LNCaP clone FGC (cell line): ENCODE measurements around the gene KCTD13.
A peak's percentile ranks its signal among the peaks of the same experiment; 100 is the strongest.

Experiments
- DNase-seq: peaks from one replicate; pipeline ENCODE4 v3.0.0-alpha.2; 2011; ENCODE audit warnings: low read depth
- H3K4me3 ChIP-seq: 2 replicates; pipeline ENCODE4 v1.5.1; 2011; ENCODE audit warnings: mild to moderate bottlenecking, low read depth, low read length, control low read depth
- CTCF ChIP-seq: IDR thresholded peaks from 2 replicates; pipeline ENCODE4 v1.5.1; 2012; ENCODE audit warnings: mild to moderate bottlenecking; ENCODE audit not compliant: control insufficient read depth, insufficient read depth; ENCODE audit errors: extremely low read depth

KCTD13 gene

DNA sequence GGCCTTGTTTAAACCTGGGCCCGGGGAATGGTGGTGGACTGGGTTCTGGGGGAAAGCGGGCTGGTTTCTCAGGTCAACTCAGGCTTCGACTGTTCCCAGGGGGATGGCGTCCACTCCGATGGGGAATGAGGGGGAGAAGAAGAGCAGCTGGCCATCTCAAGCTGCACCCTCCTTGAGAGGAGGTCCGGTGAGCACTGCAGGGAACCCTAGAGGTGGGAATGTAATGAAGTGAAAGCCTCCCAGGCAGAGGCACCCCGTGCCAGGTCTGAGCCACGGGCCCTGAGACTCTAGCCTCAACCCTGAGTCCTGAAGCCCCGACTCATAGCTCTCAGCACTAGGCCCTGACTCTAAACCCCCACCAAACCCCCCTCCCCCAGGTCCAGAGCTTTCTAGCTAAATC lies 61.8 kb downstream of the KCTD13 start:
- no peak for TF ChIP-seq CTCF
- no peak for DNase-seq
- H3K4me3 ChIP-seq = peak overlapping the region; percentile 89

DNA sequence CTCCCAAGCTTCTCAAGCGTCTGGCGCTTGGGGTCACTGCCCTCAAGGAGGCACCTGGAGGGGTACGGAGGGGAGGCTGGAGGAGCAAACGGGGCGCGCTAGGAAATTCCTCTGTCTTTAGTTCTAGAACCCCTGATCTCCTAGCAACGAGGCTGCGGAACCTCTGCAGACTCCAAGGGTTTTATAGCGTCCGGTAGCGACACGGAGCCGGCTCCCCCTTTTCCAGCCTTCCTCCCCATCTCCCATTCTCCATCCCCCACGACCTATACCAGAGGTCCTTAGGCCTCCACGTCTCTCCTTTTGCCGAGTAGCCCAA lies 62.4 kb downstream of the KCTD13 start:
- no peak for TF ChIP-seq CTCF
- peak overlapping the region; percentile 89 for H3K4me3 ChIP-seq
- no peak for DNase-seq

- peak; percentile 93 for DNase-seq
- H3K4me3 ChIP-seq = peak within 1 kb of the TSS; percentile 89
- TF ChIP-seq CTCF = peak; percentile 79
Measured at GRCh38 chr16:29862884-29863668, 63.0 kb downstream of the KCTD13 start, which contains the start of gene CDIPT. Gene CDIPT (minus strand): TSS chr16:29863226. CDS start chr16:29862857, 369 bp downstream.

- no peak for DNase-seq
- TF ChIP-seq CTCF = peak; percentile 30
- H3K4me3 ChIP-seq = peak overlapping the region; percentile 89
Measured at GRCh38 chr16:29862383-29862883, 63.6 kb downstream of the KCTD13 start.

- H3K4me3 ChIP-seq = no peak overlapping the region
- no peak for DNase-seq
- no peak for TF ChIP-seq CTCF
Measured at GRCh38 chr16:29860218-29860617, 65.8 kb downstream of the KCTD13 start.

DNA sequence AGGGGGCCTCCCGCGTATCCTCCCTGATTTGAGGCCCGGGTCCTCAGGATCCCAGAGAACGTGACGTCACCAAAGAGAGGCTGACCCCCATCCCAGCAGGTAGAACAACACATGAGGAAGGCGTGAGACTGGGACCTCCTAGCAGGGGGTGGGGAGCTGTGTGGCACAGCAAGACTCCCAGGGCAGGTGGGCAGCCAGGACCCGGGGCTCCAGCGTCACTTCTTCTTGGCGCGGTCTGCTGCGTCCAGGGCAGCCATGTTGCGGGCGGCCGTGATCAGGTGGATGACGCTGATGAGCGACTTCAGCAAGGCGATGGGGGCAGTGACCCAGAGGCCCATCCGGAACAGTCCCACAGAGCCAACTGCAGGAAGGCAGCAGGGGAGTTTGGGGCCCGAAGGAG lies 67.1 kb downstream of the KCTD13 start:
- DNase-seq = no peak
- no peak for TF ChIP-seq CTCF
- H3K4me3 ChIP-seq = no peak overlapping the region
